ENCODE measurements around the gene MAML3.

- TF ChIP-seq CTBP1 (IDR thresholded peaks at IDR 0.05; ENCODE audit: borderline replicate concordance) (no peak), TARDBP (IDR thresholded peaks at IDR 0.05) (no peak), L3MBTL2 (conservative IDR thresholded peaks at IDR 0.05) (no peak), NFRKB (IDR thresholded peaks at IDR 0.05) (no peak), HDGF (IDR thresholded peaks at IDR 0.05; ENCODE audit: borderline replicate concordance) (no peak), PKNOX1 (IDR thresholded peaks at IDR 0.05) (no peak), SP1 (IDR thresholded peaks at IDR 0.05) (no peak), BHLHE40 (IDR thresholded peaks at IDR 0.05; ENCODE audit: borderline replicate concordance) (no peak), FOXM1 (IDR thresholded peaks at IDR 0.05; ENCODE audit: borderline replicate concordance) (no peak), ARNT (IDR thresholded peaks at IDR 0.05) (no peak), SUZ12 (IDR thresholded peaks at IDR 0.05) (no peak), ZNF384 (IDR thresholded peaks at IDR 0.05) (no peak), FOXK2 (IDR thresholded peaks at IDR 0.05) (no peak), FOXA1 (IDR thresholded peaks at IDR 0.05) (no peak)
Measured at GRCh38 chr4:140038031-140038533, 115.9 kb downstream of the MAML3 start.
